Panc1 (cell line): ENCODE data around the gene CDRT4.

Source experiments
- TF ChIP-seq, protein P1 (sequence below): fragments of 450-650 bp; IDR thresholded peaks from 2 replicates; pipeline ENCODE4 v1.5.1; 2017; ENCODE audit warnings: mild to moderate bottlenecking
- TF ChIP-seq, protein P2 (sequence below), 2 experiments: IDR thresholded peaks; 2 replicates each; pipeline ENCODE4 v1.6.1; 2011 to 2012; ENCODE audit warnings: low read depth in 2 of 2, control low read depth in 1 of 2, low read length in 1 of 2, mild to moderate bottlenecking in 1 of 2, moderate library complexity in 1 of 2; ENCODE audit not compliant: insufficient read depth in 1 of 2

DNA sequence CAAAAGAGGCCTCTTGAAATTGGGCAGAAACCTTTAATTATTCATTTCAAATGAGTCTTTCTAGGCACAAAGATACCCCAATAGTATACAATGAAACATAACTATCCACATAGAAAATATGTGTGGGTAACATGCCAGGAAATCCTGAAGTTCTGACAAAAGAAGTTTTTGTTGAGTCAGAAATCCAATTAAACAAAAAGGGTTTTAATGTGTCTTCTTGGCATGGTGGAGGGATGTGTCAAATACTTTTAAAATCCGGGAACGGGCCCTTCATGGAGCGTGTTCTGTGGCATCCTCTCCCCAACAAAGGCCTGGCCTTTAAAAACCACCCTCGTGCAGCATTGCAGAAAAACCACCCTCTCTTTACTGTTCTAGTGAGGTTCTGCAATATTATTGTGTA lies 14.2 kb downstream of the CDRT4 start:
- TF ChIP-seq, protein P1, sequence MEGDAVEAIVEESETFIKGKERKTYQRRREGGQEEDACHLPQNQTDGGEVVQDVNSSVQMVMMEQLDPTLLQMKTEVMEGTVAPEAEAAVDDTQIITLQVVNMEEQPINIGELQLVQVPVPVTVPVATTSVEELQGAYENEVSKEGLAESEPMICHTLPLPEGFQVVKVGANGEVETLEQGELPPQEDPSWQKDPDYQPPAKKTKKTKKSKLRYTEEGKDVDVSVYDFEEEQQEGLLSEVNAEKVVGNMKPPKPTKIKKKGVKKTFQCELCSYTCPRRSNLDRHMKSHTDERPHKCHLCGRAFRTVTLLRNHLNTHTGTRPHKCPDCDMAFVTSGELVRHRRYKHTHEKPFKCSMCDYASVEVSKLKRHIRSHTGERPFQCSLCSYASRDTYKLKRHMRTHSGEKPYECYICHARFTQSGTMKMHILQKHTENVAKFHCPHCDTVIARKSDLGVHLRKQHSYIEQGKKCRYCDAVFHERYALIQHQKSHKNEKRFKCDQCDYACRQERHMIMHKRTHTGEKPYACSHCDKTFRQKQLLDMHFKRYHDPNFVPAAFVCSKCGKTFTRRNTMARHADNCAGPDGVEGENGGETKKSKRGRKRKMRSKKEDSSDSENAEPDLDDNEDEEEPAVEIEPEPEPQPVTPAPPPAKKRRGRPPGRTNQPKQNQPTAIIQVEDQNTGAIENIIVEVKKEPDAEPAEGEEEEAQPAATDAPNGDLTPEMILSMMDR = no peak
- TF ChIP-seq, protein P2, sequence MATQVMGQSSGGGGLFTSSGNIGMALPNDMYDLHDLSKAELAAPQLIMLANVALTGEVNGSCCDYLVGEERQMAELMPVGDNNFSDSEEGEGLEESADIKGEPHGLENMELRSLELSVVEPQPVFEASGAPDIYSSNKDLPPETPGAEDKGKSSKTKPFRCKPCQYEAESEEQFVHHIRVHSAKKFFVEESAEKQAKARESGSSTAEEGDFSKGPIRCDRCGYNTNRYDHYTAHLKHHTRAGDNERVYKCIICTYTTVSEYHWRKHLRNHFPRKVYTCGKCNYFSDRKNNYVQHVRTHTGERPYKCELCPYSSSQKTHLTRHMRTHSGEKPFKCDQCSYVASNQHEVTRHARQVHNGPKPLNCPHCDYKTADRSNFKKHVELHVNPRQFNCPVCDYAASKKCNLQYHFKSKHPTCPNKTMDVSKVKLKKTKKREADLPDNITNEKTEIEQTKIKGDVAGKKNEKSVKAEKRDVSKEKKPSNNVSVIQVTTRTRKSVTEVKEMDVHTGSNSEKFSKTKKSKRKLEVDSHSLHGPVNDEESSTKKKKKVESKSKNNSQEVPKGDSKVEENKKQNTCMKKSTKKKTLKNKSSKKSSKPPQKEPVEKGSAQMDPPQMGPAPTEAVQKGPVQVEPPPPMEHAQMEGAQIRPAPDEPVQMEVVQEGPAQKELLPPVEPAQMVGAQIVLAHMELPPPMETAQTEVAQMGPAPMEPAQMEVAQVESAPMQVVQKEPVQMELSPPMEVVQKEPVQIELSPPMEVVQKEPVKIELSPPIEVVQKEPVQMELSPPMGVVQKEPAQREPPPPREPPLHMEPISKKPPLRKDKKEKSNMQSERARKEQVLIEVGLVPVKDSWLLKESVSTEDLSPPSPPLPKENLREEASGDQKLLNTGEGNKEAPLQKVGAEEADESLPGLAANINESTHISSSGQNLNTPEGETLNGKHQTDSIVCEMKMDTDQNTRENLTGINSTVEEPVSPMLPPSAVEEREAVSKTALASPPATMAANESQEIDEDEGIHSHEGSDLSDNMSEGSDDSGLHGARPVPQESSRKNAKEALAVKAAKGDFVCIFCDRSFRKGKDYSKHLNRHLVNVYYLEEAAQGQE (IDR thresholded peaks at IDR 0.05; ENCODE audit: insufficient read depth in 1 of 2, low read depth in 2 of 2, low read length in 1 of 2) = no peak
